ENCODE measurements around the gene UCN2. TPM values are rescaled to one million over a fixed set of nuclear protein-coding genes. Genes with fewer than 3 reads are reported as not detected.

The UCN2 gene
- total RNA-seq, 4 donors from 2014 or later: 0.49 TPM; not detected in 3

DNA sequence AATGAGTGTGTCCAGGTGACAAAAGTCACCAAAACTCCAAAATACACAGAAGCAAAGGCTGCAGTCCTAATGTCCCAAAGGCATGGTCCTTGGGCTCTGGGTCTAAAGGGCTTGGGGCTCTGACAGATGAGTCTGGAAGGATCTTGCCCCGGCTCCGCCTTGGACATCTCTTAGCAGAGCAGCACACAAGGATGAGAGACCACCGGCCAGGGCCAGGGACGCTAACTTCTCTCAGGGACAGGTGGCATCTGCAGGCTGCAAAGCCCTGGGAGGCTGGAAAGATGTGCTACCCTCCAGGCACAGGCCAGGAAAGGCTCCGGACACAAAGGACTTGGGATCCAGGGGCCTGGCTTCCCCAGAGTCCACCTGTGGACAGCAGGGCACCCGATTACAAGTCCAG, 45.5 kb downstream of the UCN2 start:
- H3K4me1 ChIP-seq: no peaks in the 10 kb centered on the region
- intact Hi-C loops (cut with DNase I; ENCODE audit: low total_unique reads): no loop called here
- no peaks in the 10 kb centered on the region for H3K9me3 ChIP-seq
- TF ChIP-seq POLR2A (IDR thresholded peaks at IDR 0.05): no peak
- TF ChIP-seq, protein P1, sequence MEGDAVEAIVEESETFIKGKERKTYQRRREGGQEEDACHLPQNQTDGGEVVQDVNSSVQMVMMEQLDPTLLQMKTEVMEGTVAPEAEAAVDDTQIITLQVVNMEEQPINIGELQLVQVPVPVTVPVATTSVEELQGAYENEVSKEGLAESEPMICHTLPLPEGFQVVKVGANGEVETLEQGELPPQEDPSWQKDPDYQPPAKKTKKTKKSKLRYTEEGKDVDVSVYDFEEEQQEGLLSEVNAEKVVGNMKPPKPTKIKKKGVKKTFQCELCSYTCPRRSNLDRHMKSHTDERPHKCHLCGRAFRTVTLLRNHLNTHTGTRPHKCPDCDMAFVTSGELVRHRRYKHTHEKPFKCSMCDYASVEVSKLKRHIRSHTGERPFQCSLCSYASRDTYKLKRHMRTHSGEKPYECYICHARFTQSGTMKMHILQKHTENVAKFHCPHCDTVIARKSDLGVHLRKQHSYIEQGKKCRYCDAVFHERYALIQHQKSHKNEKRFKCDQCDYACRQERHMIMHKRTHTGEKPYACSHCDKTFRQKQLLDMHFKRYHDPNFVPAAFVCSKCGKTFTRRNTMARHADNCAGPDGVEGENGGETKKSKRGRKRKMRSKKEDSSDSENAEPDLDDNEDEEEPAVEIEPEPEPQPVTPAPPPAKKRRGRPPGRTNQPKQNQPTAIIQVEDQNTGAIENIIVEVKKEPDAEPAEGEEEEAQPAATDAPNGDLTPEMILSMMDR (IDR thresholded peaks at IDR 0.05): no peak
- H3K27ac ChIP-seq: no peak overlapping the region
- H3K36me3 ChIP-seq: no peaks in the 10 kb centered on the region
- DNase-seq: no peak
- no peaks in the 10 kb centered on the region for H3K27me3 ChIP-seq
- H3K4me3 ChIP-seq: no peak overlapping the region

DNA sequence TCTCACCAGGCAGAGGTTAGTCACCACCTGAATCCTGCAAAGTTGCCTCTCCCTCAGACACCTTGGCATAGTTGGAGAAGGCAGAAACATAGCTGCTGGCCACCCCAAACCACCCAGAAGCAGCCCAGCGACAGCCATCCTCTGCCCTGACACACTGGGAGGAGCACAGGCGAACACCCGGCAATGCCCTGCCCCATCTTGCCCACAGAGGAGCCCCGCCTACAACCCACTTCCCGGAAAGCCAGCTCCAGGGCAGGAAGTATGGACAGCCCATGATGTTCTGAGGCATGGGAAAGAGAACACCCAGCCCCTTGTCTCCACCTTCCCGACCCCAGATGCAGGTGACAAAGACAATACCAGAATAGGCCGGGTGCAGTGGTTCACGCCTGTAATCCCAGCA, 47.0 kb downstream of the UCN2 start:
- Histone ChIP-seq H3K36me3 (no peaks in the 10 kb centered on the region), H3K27ac (no peak overlapping the region), H3K9me3 (no peaks in the 10 kb centered on the region), H3K4me1 (no peaks in the 10 kb centered on the region), H3K27me3 (no peaks in the 10 kb centered on the region), H3K4me3 (no peak overlapping the region)
- TF ChIP-seq POLR2A (IDR thresholded peaks at IDR 0.05): no peak
- TF ChIP-seq, protein P1 (IDR thresholded peaks at IDR 0.05): no peak
- no peak for DNase-seq
- intact Hi-C loops (cut with DNase I; ENCODE audit: low total_unique reads): no loop called here

GRCh38 chr3:48514431-48515227, 49.0 kb downstream of the UCN2 start:
- Histone ChIP-seq H3K36me3 (no peaks in the 10 kb centered on the region), H3K27me3 (no peaks in the 10 kb centered on the region), H3K9me3 (no peaks in the 10 kb centered on the region), H3K4me3 (no peak overlapping the region), H3K4me1 (no peaks in the 10 kb centered on the region), H3K27ac (no peak overlapping the region)
- no peak for TF ChIP-seq POLR2A (IDR thresholded peaks at IDR 0.05)
- TF ChIP-seq, protein P1 (IDR thresholded peaks at IDR 0.05): no peak
- DNase-seq: no peak
- intact Hi-C loops (cut with DNase I; ENCODE audit: low total_unique reads): no loop called here

MicroRNAs encoded within 50 kb of the gene (microRNA counts, 767-probe panel; counts per million panel counts)
- microRNA hsa-miR-711: 0 counts per million in 2 donors

Small RNA genes lying within 50 kb of the gene (microRNA-seq; reads per million reads assigned to microRNA genes)
- gene MIR6823 (ENCODE audit: borderline microRNAs expressed, borderline replicate concordance) (not detected), gene MIR711 (ENCODE audit: borderline microRNAs expressed, borderline replicate concordance) (not detected)

Small RNA genes lying within 50 kb of the gene (small RNA-seq; reads per million reads assigned to genes)
- not detected for gene MIR6823

Other genes with a start within 250 kb of the UCN2 start
- not detected for gene SPINK8, start 230.1 kb downstream of the UCN2 start, total RNA-seq
- gene FBXW12, start 191.6 kb downstream of the UCN2 start, total RNA-seq: under 1 TPM in 2 of 4 donors, not detected in 2; 0.37 to 0.55 TPM
- gene PLXNB1, start 133.7 kb downstream of the UCN2 start, total RNA-seq: 100 to 1,000 TPM in 1 of 4 donors, 10 to 100 TPM in 3; 23.5 to 133 (median 60.9) TPM
- 10 to 100 TPM in 2 of 4 donors, 1 to 10 TPM in 2; 2.6 to 11.1 (median 7.8) TPM for gene CCDC51, start 123.7 kb downstream of the UCN2 start, total RNA-seq
- 100 to 1,000 TPM in 3 of 4 donors, 10 to 100 TPM in 1; 94.8 to 195 (median 141) TPM for gene TMA7, start 123.5 kb downstream of the UCN2 start, total RNA-seq
- gene ATRIP, start 117.0 kb downstream of the UCN2 start, total RNA-seq: 10 to 100 TPM in 1 of 4 donors, 1 to 10 TPM in 3; 5.3 to 11.5 (median 7.5) TPM
- 100 to 1,000 TPM in 1 of 4 donors, 10 to 100 TPM in 3; 52.4 to 210 (median 72.8) TPM for gene SHISA5, start 59.6 kb downstream of the UCN2 start, total RNA-seq
- gene PFKFB4, start 7.0 kb downstream of the UCN2 start, total RNA-seq: 10 to 100 TPM in 2 of 4 donors, 1 to 10 TPM in 2; 3.2 to 11.5 (median 10.1) TPM
- gene COL7A1, start 31.5 kb upstream of the UCN2 start, total RNA-seq: 10 to 100 TPM in 3 of 4 donors, under 1 TPM in 1; 0.88 to 21.6 (median 19.1) TPM
- 100 to 1,000 TPM in 3 of 4 donors, 10 to 100 TPM in 1; 54.4 to 409 (median 155) TPM for gene UQCRC1, start 45.9 kb upstream of the UCN2 start, total RNA-seq
- gene TMEM89, start 58.0 kb upstream of the UCN2 start, total RNA-seq: not detected
- gene SLC26A6, start 71.7 kb upstream of the UCN2 start, total RNA-seq: 10 to 100 TPM in 3 of 4 donors, under 1 TPM in 1; 0.59 to 98.1 (median 15.2) TPM
- gene CELSR3, start 99.1 kb upstream of the UCN2 start, total RNA-seq: 1 to 10 TPM in 2 of 4 donors, under 1 TPM in 1, not detected in 1; under 0.01 to 3.4 (median 1.3) TPM
- 10 to 100 TPM; 11.0 to 48.9 (median 25.6) TPM for gene NCKIPSD, start 122.1 kb upstream of the UCN2 start, total RNA-seq
- 10 to 100 TPM; 45.6 to 91.7 (median 78.0) TPM for gene IP6K2, start 153.4 kb upstream of the UCN2 start, total RNA-seq

Data from uterus (tissue), 4 donors.